ENCODE results near the gene ATP13A4. TPM values are rescaled to one million over a fixed set of nuclear protein-coding genes. Genes with fewer than 3 reads are reported as not detected.

ATP13A4 gene
- total RNA-seq, 2 experiments from 2014 or later = 3.7 to 6.5 TPM

- H3K27me3 Mint-ChIP-seq = peaks cover 22% of the 10 kb centered on the region
- CTCF ChIA-PET = no interaction called here
- DNase-seq = no peak
- no peaks in the 10 kb centered on the region for H3K9me3 Mint-ChIP-seq (ENCODE audit: low read depth)
- H3K4me1 Mint-ChIP-seq = no peaks in the 10 kb centered on the region
- no peak overlapping the region for H3K27ac Mint-ChIP-seq
- ATAC-seq = no peak
- H3K4me3 Mint-ChIP-seq = no peak overlapping the region
- no peaks in the 10 kb centered on the region for H3K36me3 Mint-ChIP-seq
Observed at GRCh38 chr3:193388361-193388760, 166.3 kb downstream of the ATP13A4 start.

- CTCF ChIA-PET = no interaction called here
- no peak overlapping the region for H3K27ac Mint-ChIP-seq
- no peak overlapping the region for H3K4me3 Mint-ChIP-seq
Observed at GRCh38 chr3:193387596-193387995, 167.1 kb downstream of the ATP13A4 start.

GRCh38 chr3:193378706-193379105, 176.0 kb downstream of the ATP13A4 start, which contains the start of gene ATP13A5:
ATP13A5 (minus strand) TSS chr3:193378753; CDS start chr3:193378725, 28 bp downstream.
- ATAC-seq (no peak), DNase-seq (no peak)
- no peak within 1 kb of the TSS for H3K27ac Mint-ChIP-seq

More at GRCh38 chr3:193387596-193387995, 167.1 kb downstream of the ATP13A4 start:
- Mint-ChIP-seq H3K9me3 (ENCODE audit: low read depth) (no peaks in the 10 kb centered on the region), H3K4me1 (no peaks in the 10 kb centered on the region), H3K27me3 (peaks cover 25% of the 10 kb centered on the region), H3K36me3 (no peaks in the 10 kb centered on the region)
- ATAC-seq (no peak), DNase-seq (no peak)

GRCh38 chr3:193377591-193377990, 177.1 kb downstream of the ATP13A4 start:
- no peaks in the 10 kb centered on the region for H3K36me3 Mint-ChIP-seq
- CTCF ChIA-PET = no interaction called here
- H3K9me3 Mint-ChIP-seq (ENCODE audit: low read depth) = no peaks in the 10 kb centered on the region
- H3K27ac Mint-ChIP-seq = no peak overlapping the region
- no peak for ATAC-seq
- no peak overlapping the region for H3K4me3 Mint-ChIP-seq
- peaks cover 14% of the 10 kb centered on the region for H3K4me1 Mint-ChIP-seq
- DNase-seq = no peak
- H3K27me3 Mint-ChIP-seq = peaks cover 31% of the 10 kb centered on the region

More at GRCh38 chr3:193378706-193379105, 176.0 kb downstream of the ATP13A4 start, which contains the start of gene ATP13A5:
- Mint-ChIP-seq H3K36me3 (no peaks in the 10 kb centered on the region), H3K27me3 (peaks cover 38% of the 10 kb centered on the region), H3K4me1 (peaks cover 4% of the 10 kb centered on the region), H3K9me3 (ENCODE audit: low read depth) (no peaks in the 10 kb centered on the region), H3K4me3 (no peak within 1 kb of the TSS)
- CTCF ChIA-PET = no interaction called here

GRCh38 chr3:193375614-193376013, 179.1 kb downstream of the ATP13A4 start:
- H3K4me1 Mint-ChIP-seq = peaks cover 17% of the 10 kb centered on the region
- H3K27ac Mint-ChIP-seq = no peak overlapping the region
- DNase-seq (no peak), ATAC-seq (no peak)
- H3K27me3 Mint-ChIP-seq = peaks cover 29% of the 10 kb centered on the region
- no peaks in the 10 kb centered on the region for H3K9me3 Mint-ChIP-seq (ENCODE audit: low read depth)
- CTCF ChIA-PET = no interaction called here
- no peaks in the 10 kb centered on the region for H3K36me3 Mint-ChIP-seq
- no peak overlapping the region for H3K4me3 Mint-ChIP-seq

- H3K4me3 Mint-ChIP-seq = peak overlapping the region; percentile 0
- H3K27ac Mint-ChIP-seq = no peak overlapping the region
- ATAC-seq = peak; percentile 36
Observed at GRCh38 chr3:193372783-193373182, 181.9 kb downstream of the ATP13A4 start.

GRCh38 chr3:193367868-193368267, 186.8 kb downstream of the ATP13A4 start:
- no peak overlapping the region for H3K4me3 Mint-ChIP-seq
- no peak for DNase-seq
- H3K4me1 Mint-ChIP-seq = peaks cover 6% of the 10 kb centered on the region
- peaks cover 19% of the 10 kb centered on the region for H3K27me3 Mint-ChIP-seq
- H3K9me3 Mint-ChIP-seq (ENCODE audit: low read depth) = no peaks in the 10 kb centered on the region
- H3K27ac Mint-ChIP-seq = no peak overlapping the region
- no peaks in the 10 kb centered on the region for H3K36me3 Mint-ChIP-seq
- CTCF ChIA-PET = no interaction called here
- no peak for ATAC-seq

More at GRCh38 chr3:193372783-193373182, 181.9 kb downstream of the ATP13A4 start:
- no peaks in the 10 kb centered on the region for H3K9me3 Mint-ChIP-seq (ENCODE audit: low read depth)
- H3K27me3 Mint-ChIP-seq = peaks cover 22% of the 10 kb centered on the region
- H3K4me1 Mint-ChIP-seq = peaks cover 17% of the 10 kb centered on the region
- CTCF ChIA-PET = no interaction called here
- no peak for DNase-seq
- H3K36me3 Mint-ChIP-seq = no peaks in the 10 kb centered on the region

GRCh38 chr3:193357291-193357690, 197.4 kb downstream of the ATP13A4 start:
- Mint-ChIP-seq H3K4me3 (no peak overlapping the region), H3K9me3 (ENCODE audit: low read depth) (no peaks in the 10 kb centered on the region), H3K27ac (no peak overlapping the region), H3K4me1 (no peaks in the 10 kb centered on the region), H3K36me3 (no peaks in the 10 kb centered on the region), H3K27me3 (peaks cover 14% of the 10 kb centered on the region)
- DNase-seq (no peak), ATAC-seq (no peak)
- CTCF ChIA-PET = no interaction called here

- no peaks in the 10 kb centered on the region for H3K36me3 Mint-ChIP-seq
- no peak overlapping the region for H3K4me3 Mint-ChIP-seq
- ATAC-seq (no peak), DNase-seq (no peak)
- peaks cover 6% of the 10 kb centered on the region for H3K27me3 Mint-ChIP-seq
- CTCF ChIA-PET = no interaction called here
- H3K27ac Mint-ChIP-seq = no peak overlapping the region
- H3K4me1 Mint-ChIP-seq = no peaks in the 10 kb centered on the region
- no peaks in the 10 kb centered on the region for H3K9me3 Mint-ChIP-seq (ENCODE audit: low read depth)
Observed at GRCh38 chr3:193354423-193354822, 200.3 kb downstream of the ATP13A4 start.

Other genes with a start within 250 kb of the ATP13A4 start
- not detected for gene ATP13A5, start 176.1 kb downstream of the ATP13A4 start, total RNA-seq
- 10 to 100 TPM; 56.5 to 61.7 TPM for gene OPA1, start 38.3 kb upstream of the ATP13A4 start, total RNA-seq

All from activated CD8-positive, alpha-beta memory T cell treated with anti-CD3 and anti-CD28 coated beads, Interleukin-2, amount 10 ng/mL, durations not matched to agents 7 days and 5 days (primary cell).